Neural cell (in vitro differentiated cells): ENCODE results near the gene RCAN1. TPM values are rescaled to one million over a fixed set of nuclear protein-coding genes. Genes with fewer than 3 reads are reported as not detected.

ENCODE experiments used
- H2AFZ ChIP-seq: fragments of 200-600, 300-800 bp; sonication (generic), shearing (Covaris generic); 2 replicates; pipeline ENCODE4 v1.6.0; 2014; ENCODE audit warnings: low read depth, mild to moderate bottlenecking, antibody characterized with exemption, low read length, moderate library complexity
- H3F3A ChIP-seq: fragments of 200-600 bp; shearing (Covaris generic); 2 replicates; pipeline ENCODE4 v1.6.1; 2016; ENCODE audit warnings: mild to moderate bottlenecking, moderate library complexity, mixed read lengths, antibody characterized with exemption, low read length; ENCODE audit not compliant: insufficient read depth, poor library complexity, severe bottlenecking
- H3K27ac ChIP-seq: fragments of 200-600, 300-800 bp; sonication (generic), shearing (Covaris generic); 2 replicates; pipeline ENCODE4 v1.5.1; 2014; ENCODE audit warnings: mild to moderate bottlenecking, low read length, moderate library complexity
- H3K27me3 ChIP-seq: fragments of 300-800, 200-600 bp; sonication (generic), shearing (Covaris generic); 2 replicates; pipeline ENCODE4 v1.6.0; 2014; ENCODE audit warnings: mild to moderate bottlenecking, low read depth, low read length, moderate library complexity; ENCODE audit not compliant: insufficient read depth
- H3K36me3 ChIP-seq: fragments of 300-800, 200-600 bp; sonication (generic), shearing (Covaris generic); 2 replicates; pipeline ENCODE4 v1.5.1; 2014; ENCODE audit warnings: mild to moderate bottlenecking, antibody characterized with exemption, low read length, moderate library complexity; ENCODE audit not compliant: insufficient read depth
- H3K4me2 ChIP-seq: fragments of 300-800, 200-600 bp; sonication (generic), shearing (Covaris generic); 2 replicates; pipeline ENCODE4 v1.6.0; 2014; ENCODE audit warnings: mild to moderate bottlenecking, low read length
- H3K4me3 ChIP-seq: fragments of 300-800, 200-600 bp; sonication (generic), shearing (Covaris generic); 2 replicates; pipeline ENCODE4 v1.5.1; 2014; ENCODE audit warnings: mild to moderate bottlenecking, low read length, moderate library complexity
- H3K79me2 ChIP-seq: fragments of 200-600 bp; shearing (Covaris generic); replicated peaks from 2 replicates; pipeline ENCODE4 v1.6.0; 2014; ENCODE audit warnings: mild to moderate bottlenecking, low read length, moderate library complexity; ENCODE audit not compliant: insufficient read depth
- H3K9ac ChIP-seq: fragments of 300-800, 200-600 bp; sonication (generic), shearing (Covaris generic); 2 replicates; pipeline ENCODE4 v1.6.1; 2016; ENCODE audit warnings: mild to moderate bottlenecking, low read length, mixed read lengths
- H3K9me2 ChIP-seq: fragments of 200-600 bp; shearing (Covaris generic); 2 replicates; pipeline ENCODE4 v1.6.1; 2016; ENCODE audit warnings: mild to moderate bottlenecking, low read length, mixed read lengths; ENCODE audit not compliant: insufficient read depth
- H3K9me3 ChIP-seq: fragments of 200-600, 300-800 bp; sonication (generic), shearing (Covaris generic); 2 replicates; pipeline ENCODE4 v1.6.1; 2016; ENCODE audit warnings: mild to moderate bottlenecking, mixed run types, low read length, moderate library complexity, mixed read lengths
- H4K20me1 ChIP-seq: fragments of 200-600 bp; shearing (Covaris generic); 2 replicates; pipeline ENCODE4 v1.6.1; 2016; ENCODE audit warnings: mild to moderate bottlenecking, mixed run types; ENCODE audit not compliant: insufficient read depth
- EP300 ChIP-seq: fragments of 450-650 bp; conservative IDR thresholded peaks from 2 replicates; pipeline ENCODE4 v1.6.1; 2014; ENCODE audit warnings: antibody characterized with exemption, mild to moderate bottlenecking, moderate library complexity; ENCODE audit not compliant: poor library complexity, severe bottlenecking
- EZH2 ChIP-seq: fragments of 200-600, 300-800 bp; shearing (Covaris generic), sonication (generic); IDR thresholded peaks from 2 replicates; pipeline ENCODE4 v1.6.1; 2014; ENCODE audit warnings: antibody characterized with exemption, low read length, borderline replicate concordance, mild to moderate bottlenecking; ENCODE audit not compliant: insufficient read depth, poor library complexity, severe bottlenecking
- MXI1 ChIP-seq: fragments of 450-650 bp; conservative IDR thresholded peaks from 2 replicates; pipeline ENCODE4 v1.6.1; 2014; ENCODE audit warnings: antibody characterized with exemption, mild to moderate bottlenecking; ENCODE audit not compliant: poor library complexity, severe bottlenecking
- POLR2AphosphoS5 ChIP-seq: IDR thresholded peaks from 2 replicates; pipeline ENCODE4 v1.6.1; 2012
- RAD21 ChIP-seq: fragments of 450-650 bp; conservative IDR thresholded peaks from 2 replicates; pipeline ENCODE4 v1.6.1; 2014; ENCODE audit warnings: antibody characterized with exemption, mild to moderate bottlenecking, moderate library complexity
- SMC3 ChIP-seq: fragments of 450-650 bp; conservative IDR thresholded peaks from 2 replicates; pipeline ENCODE4 v1.6.1; 2014; ENCODE audit warnings: antibody characterized with exemption, mild to moderate bottlenecking, moderate library complexity; ENCODE audit not compliant: poor library complexity
- TAF1 ChIP-seq: IDR thresholded peaks from 2 replicates; pipeline ENCODE4 v1.6.1; 2012; ENCODE audit warnings: low read depth
- polyA plus RNA-seq: library from polyadenylated mRNA; depleted of rRNA; stranded (reverse); fragments of >200 nt; gene quantifications from 2 replicates; pipeline ENCODE4 v1.2.3, GENCODE V29; 2014
- TF ChIP-seq, protein P1 (sequence below): IDR thresholded peaks from 2 replicates; pipeline ENCODE4 v1.6.1; 2012; ENCODE audit warnings: borderline replicate concordance
- TF ChIP-seq, protein P2 (sequence below): fragments of 450-650 bp; IDR thresholded peaks from 2 replicates; pipeline ENCODE4 v1.5.1; 2014; ENCODE audit warnings: antibody characterized with exemption, mild to moderate bottlenecking, moderate library complexity; ENCODE audit not compliant: poor library complexity, severe bottlenecking

The RCAN1 gene
- polyA plus RNA-seq, 1 donor from 2014 or later, result 46.0 TPM

DNA sequence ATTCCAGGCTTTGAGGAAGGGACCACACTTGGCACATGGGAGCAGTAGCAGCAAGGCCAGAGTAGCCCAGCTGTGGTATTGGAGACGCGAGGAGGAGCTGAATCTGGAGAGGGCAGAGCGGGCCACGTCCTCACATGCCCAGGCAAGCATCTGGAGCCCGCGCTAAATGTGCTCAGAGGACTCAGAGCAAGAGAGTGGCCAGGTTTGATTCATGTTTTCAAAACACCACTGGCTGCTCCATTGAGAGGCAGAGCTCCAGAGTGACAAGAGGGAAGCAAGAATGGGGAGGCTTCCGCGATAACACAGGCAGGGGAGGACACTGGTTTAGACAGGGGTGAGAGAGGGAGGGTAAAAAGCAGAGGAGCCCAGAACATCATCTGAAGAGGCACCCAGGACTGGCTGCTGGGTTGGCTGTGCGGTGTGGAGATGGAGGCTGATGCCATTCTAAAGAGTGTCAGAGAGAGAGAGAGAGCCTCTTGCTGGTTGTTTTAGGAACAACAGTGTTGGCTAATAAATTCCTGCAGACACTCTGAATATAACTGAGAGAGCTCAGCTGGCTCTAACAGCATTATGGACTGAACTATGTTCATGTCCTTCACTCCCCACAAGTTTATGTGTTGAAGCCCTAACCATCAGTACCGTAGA is 32.3 kb downstream of the RCAN1 start:
- Histone ChIP-seq H3K36me3 (no peaks in the 10 kb centered on the region), H3K9me3 (no peaks in the 10 kb centered on the region), H3K27ac (no peak overlapping the region), H3K79me2 (no peaks in the 10 kb centered on the region), H3K4me2 (no peak overlapping the region), H3K9me2 (no peaks in the 10 kb centered on the region), H2AFZ (no peak overlapping the region), H4K20me1 (no peaks in the 10 kb centered on the region), H3K27me3 (no peaks in the 10 kb centered on the region), H3K9ac (no peak overlapping the region), H3F3A (no peaks in the 10 kb centered on the region), H3K4me3 (no peak overlapping the region)
- no peak for TF ChIP-seq POLR2AphosphoS5
- TF ChIP-seq, protein P1, sequence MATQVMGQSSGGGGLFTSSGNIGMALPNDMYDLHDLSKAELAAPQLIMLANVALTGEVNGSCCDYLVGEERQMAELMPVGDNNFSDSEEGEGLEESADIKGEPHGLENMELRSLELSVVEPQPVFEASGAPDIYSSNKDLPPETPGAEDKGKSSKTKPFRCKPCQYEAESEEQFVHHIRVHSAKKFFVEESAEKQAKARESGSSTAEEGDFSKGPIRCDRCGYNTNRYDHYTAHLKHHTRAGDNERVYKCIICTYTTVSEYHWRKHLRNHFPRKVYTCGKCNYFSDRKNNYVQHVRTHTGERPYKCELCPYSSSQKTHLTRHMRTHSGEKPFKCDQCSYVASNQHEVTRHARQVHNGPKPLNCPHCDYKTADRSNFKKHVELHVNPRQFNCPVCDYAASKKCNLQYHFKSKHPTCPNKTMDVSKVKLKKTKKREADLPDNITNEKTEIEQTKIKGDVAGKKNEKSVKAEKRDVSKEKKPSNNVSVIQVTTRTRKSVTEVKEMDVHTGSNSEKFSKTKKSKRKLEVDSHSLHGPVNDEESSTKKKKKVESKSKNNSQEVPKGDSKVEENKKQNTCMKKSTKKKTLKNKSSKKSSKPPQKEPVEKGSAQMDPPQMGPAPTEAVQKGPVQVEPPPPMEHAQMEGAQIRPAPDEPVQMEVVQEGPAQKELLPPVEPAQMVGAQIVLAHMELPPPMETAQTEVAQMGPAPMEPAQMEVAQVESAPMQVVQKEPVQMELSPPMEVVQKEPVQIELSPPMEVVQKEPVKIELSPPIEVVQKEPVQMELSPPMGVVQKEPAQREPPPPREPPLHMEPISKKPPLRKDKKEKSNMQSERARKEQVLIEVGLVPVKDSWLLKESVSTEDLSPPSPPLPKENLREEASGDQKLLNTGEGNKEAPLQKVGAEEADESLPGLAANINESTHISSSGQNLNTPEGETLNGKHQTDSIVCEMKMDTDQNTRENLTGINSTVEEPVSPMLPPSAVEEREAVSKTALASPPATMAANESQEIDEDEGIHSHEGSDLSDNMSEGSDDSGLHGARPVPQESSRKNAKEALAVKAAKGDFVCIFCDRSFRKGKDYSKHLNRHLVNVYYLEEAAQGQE, result no peak
- TF ChIP-seq, protein P2, sequence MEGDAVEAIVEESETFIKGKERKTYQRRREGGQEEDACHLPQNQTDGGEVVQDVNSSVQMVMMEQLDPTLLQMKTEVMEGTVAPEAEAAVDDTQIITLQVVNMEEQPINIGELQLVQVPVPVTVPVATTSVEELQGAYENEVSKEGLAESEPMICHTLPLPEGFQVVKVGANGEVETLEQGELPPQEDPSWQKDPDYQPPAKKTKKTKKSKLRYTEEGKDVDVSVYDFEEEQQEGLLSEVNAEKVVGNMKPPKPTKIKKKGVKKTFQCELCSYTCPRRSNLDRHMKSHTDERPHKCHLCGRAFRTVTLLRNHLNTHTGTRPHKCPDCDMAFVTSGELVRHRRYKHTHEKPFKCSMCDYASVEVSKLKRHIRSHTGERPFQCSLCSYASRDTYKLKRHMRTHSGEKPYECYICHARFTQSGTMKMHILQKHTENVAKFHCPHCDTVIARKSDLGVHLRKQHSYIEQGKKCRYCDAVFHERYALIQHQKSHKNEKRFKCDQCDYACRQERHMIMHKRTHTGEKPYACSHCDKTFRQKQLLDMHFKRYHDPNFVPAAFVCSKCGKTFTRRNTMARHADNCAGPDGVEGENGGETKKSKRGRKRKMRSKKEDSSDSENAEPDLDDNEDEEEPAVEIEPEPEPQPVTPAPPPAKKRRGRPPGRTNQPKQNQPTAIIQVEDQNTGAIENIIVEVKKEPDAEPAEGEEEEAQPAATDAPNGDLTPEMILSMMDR, result no peak
- no peak for TF ChIP-seq MXI1
- no peak for TF ChIP-seq EP300
- TF ChIP-seq SMC3, result no peak
- TF ChIP-seq RAD21, result no peak

DNA sequence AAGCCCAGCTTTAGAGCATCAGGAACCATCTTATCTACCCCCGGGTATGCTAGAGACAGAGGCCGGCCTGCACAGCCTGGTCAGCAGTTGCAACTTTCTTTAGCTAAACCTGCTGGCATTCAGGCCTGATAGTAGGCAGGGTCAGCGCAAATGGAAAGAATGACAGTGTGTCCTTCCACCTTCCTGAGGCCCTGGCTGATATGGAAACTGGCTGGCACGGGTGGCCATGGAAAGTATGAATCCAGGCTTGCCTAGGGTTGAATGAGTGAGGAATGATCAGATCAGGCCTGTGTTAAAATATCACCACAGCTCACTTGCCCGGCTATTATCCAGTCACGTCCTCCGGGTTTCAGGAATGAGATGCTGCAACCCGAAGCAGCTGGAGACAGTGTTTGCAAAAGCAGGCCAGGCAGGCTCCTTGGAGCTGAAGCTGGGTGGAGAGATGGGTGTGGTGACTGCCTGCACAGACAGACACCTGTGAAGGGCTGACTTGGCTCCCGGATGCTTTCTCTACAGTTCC is 34.7 kb downstream of the RCAN1 start:
- TF ChIP-seq EP300 (no peak), EZH2 (no peak), MXI1 (no peak), POLR2AphosphoS5 (no peak), SMC3 (no peak), TAF1 (no peak), RAD21 (no peak)
- TF ChIP-seq, protein P1, result no peak
- TF ChIP-seq, protein P2, result no peak
- no peaks in the 10 kb centered on the region for H3F3A ChIP-seq
- no peaks in the 10 kb centered on the region for H3K9me2 ChIP-seq
- no peaks in the 10 kb centered on the region for H3K27me3 ChIP-seq
- no peaks in the 10 kb centered on the region for H4K20me1 ChIP-seq
- no peaks in the 10 kb centered on the region for H3K36me3 ChIP-seq
- no peak overlapping the region for H3K27ac ChIP-seq
- no peak overlapping the region for H2AFZ ChIP-seq
- no peaks in the 10 kb centered on the region for H3K79me2 ChIP-seq
- H3K4me3 ChIP-seq, result no peak overlapping the region
- H3K4me2 ChIP-seq, result no peak overlapping the region
- H3K9me3 ChIP-seq, result no peaks in the 10 kb centered on the region
- H3K9ac ChIP-seq, result no peak overlapping the region
